GM12872 (cell line): ENCODE data around the gene VGLL3.

Source experiments
- TF ChIP-seq, protein P1 (sequence below): IDR thresholded peaks from 3 replicates; pipeline ENCODE4 v1.5.1; 2011; ENCODE audit warnings: low read depth, mild to moderate bottlenecking, low read length, moderate library complexity; ENCODE audit not compliant: insufficient read depth

The VGLL3 gene

DNA sequence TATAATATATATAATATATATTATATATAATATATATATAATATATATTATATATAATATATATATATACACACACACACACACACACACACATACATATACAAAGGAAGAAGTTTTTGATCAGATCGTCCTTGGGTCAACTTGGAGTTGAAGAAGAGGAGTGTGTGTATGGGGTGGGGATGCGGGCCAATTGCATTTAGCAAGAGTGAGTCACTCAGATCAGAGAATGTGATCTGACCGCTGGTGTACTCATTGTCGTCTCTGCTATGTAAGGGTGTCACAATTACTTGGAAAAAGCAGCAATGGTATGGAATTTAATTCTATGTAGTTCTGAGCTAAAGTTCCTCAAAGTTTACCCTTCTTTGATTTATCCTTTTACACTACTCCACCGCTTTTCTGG lies 4.6 kb upstream of the VGLL3 start:
- TF ChIP-seq, protein P1, sequence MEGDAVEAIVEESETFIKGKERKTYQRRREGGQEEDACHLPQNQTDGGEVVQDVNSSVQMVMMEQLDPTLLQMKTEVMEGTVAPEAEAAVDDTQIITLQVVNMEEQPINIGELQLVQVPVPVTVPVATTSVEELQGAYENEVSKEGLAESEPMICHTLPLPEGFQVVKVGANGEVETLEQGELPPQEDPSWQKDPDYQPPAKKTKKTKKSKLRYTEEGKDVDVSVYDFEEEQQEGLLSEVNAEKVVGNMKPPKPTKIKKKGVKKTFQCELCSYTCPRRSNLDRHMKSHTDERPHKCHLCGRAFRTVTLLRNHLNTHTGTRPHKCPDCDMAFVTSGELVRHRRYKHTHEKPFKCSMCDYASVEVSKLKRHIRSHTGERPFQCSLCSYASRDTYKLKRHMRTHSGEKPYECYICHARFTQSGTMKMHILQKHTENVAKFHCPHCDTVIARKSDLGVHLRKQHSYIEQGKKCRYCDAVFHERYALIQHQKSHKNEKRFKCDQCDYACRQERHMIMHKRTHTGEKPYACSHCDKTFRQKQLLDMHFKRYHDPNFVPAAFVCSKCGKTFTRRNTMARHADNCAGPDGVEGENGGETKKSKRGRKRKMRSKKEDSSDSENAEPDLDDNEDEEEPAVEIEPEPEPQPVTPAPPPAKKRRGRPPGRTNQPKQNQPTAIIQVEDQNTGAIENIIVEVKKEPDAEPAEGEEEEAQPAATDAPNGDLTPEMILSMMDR = no peak

DNA sequence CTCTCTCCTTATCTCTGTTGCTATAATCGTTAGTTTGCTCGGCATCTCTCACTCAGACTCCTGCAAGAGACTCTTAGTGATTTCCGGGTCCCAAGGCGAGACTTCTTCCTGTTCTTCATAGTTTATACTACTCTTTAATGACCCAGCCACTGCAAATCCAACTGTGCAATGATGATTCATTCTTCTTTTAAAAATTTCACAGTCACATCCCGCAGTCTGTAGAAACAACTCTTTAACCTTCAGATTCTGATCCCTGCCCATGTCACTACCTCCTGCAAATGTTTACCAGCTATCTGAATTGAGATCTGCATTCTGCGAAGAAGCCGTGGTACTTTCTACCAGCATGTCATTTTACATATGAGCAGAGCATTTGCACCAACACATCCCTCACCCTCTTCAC lies 2.8 kb upstream of the VGLL3 start:
- TF ChIP-seq, protein P1 = no peak

DNA sequence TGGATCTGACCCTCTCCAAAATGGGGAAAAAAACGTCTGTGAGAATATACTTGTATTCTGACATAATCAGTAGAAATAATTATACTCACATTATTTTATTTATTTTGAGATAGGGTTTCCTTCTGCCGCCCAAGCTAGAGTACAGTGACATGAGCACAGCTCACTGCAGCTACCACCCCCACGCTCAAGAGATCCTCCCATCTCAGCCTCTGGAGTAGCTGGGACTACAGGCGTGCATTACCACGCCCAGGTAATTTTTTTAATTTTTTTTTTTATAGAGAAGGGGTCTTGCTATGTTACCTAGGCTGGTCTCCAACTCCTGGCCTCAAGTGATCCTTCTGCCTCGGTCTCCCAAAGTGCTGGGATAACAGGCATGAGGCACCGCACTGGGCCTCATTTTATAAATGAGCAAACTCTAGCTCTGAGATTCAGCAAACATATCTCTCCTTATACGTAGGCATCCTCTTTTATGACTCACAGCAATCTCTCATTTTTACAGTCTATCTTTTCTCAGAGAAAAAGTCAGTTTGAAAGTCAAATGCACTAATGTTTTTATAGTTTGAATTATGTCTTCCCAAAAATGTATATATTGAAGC lies 989 bp upstream of the VGLL3 start:
- TF ChIP-seq, protein P1 = no peak

DNA sequence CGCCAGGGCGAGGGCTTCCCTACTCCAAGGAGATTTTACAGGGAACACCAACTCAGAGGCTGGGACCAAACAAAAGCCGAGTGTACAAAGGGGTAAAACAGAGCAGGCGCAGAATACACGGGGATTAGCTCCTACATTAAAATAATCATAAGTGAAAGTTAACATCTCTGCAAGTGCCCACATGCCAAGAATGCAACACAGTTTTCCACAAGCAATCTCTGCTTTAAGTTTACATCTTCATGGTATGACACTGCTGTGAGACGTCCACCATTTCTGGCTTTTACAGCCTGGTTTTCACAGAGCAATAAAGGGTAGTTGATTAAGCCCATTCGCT lies 500 bp upstream of the VGLL3 start:
- TF ChIP-seq, protein P1 = no peak

DNA sequence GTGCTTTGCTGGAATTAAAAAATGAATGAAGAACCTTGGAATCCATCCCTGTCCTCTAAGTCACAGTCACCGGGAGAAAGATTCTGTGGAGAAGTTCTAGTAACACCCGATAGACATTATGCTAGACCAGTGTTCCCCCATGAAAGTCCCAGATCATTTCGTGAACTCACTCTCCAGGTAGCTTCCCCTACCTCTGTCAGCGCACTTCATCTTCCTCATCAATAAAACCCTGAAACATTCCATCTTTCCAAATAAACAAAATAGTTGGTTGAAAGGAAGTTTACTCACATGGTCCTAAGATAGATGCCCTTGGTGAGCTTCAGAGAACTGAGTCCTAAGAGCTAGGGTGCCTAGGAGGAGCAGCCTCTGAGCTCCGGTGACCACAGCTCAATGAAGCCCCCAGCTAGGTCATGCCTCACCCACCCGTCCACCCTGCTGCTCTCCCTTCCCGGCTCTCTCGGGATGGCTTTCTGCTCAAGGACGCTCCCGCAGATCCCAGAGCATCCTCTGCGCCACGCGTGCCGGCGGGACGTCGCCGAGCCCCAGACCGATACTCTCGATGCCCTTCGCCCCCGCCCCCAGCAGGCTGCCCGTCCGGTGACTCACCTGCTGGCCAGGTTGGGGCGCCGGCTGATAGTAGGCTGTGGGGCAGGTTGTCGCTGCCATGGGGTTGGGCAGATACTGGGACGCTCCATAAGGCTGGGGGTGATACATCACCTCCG lies 776 bp downstream of the VGLL3 start:
- TF ChIP-seq, protein P1 = no peak

DNA sequence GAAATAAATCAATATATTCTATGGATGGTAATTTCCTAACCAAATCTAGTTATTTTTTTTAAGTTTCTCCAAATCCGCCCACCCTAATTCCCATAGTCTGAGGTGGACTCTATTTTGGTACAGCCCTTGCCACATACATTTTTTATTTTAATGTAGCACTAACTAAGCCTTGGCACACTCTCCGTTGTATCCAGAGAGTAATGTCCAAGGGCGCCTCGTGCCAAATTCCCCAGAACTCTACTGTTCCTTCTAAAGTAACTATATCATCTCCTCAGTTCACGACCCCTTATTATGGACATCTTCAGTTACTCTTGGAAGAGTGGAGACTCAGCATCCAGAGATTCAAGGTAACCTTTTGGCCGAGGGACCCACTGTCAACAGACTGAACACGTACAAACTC lies 1.3 kb downstream of the VGLL3 start:
- TF ChIP-seq, protein P1 = no peak

DNA sequence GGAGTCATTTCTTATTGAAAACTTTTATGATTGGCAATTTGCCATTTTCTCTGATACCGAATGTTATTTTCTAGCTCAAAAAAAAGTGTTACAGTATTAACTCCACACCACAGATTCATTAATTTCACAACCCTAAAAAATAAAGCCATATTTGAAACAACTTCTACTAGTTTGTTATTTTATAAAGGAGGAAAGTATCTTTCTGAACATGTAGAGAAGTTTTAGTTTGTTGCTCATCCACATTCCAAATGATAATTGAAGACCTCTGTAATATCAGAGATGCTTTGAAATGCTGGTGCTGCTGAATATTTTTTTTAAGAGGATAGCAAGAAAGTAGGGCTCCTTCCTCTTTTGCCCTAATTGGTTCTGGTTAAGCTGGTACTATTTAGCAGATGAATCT lies 1.9 kb downstream of the VGLL3 start:
- TF ChIP-seq, protein P1 = no peak
